GM12878 (cell line): ENCODE data around the gene MALRD1. TPM values are rescaled to one million over a fixed set of nuclear protein-coding genes. Genes with fewer than 3 reads are reported as not detected.

Experiments used
- ATAC-seq: fragments of 200-7000 bp; cut with Tn5 transposase; 3 replicates; pipeline ENCODE4 v1.9.1; 2020; ENCODE audit warnings: mild to moderate bottlenecking, moderate library complexity
- BruUV-seq: library from RNA; stranded (reverse); fragments of 400-500 nt; replicated peaks from 2 replicates; lab custom pipeline; 2021; lab: Mats Ljungman, UMichigan
- CTCF ChIA-PET: fragments of 300-600 bp; sonication (Branson Sonifier 250); formaldehyde crosslinking; extraction: SDS; loops from one replicate; lab custom pipeline; 2021; ENCODE audit warnings: inconsistent platforms; lab: Yijun Ruan, JAX
- POLR2A ChIA-PET: fragments of 350-600 bp; formaldehyde crosslinking; extraction: SDS; loops from one replicate; lab custom pipeline; 2021; ENCODE audit warnings: inconsistent platforms; lab: Charles Lee
- RAD21 ChIA-PET: fragments of 300-600 bp; sonication (Branson Sonifier 250); formaldehyde crosslinking; loops from one replicate; lab custom pipeline; 2023; ENCODE audit warnings: antibody characterized with exemption; ENCODE audit not compliant: unreplicated experiment; lab: Charles Lee
- SMC1A ChIA-PET: fragments of 300-600 bp; sonication (Branson Sonifier 250); formaldehyde crosslinking; loops from one replicate; lab custom pipeline; 2023; ENCODE audit not compliant: unreplicated experiment, uncharacterized antibody; lab: Charles Lee
- DNase-seq: peaks from one replicate; pipeline ENCODE4 v3.0.0-alpha.2; 2011; ENCODE audit warnings: low read depth, low spot score
- FAIRE-seq: peaks from 3 replicates; lab custom pipeline; 2011; peaks lifted over from hg19 to GRCh38; lab: Jason Lieb, UNC
- H2AFZ ChIP-seq: 2 replicates; pipeline ENCODE4 v1.6.0; 2011; ENCODE audit warnings: low read depth, low read length, control low read depth; ENCODE audit not compliant: control insufficient read depth
- H3K27ac ChIP-seq: 2 replicates; pipeline ENCODE4 v1.5.1; 2011; ENCODE audit warnings: control low read depth; ENCODE audit not compliant: control insufficient read depth, insufficient read depth
- H3K27me3 ChIP-seq, 2 experiments: replicated peaks in 1 of 2; 2 replicates each; pipeline versions ENCODE4 v1.6.0 to v1.6.1; 2011; ENCODE audit warnings: low read length in 1 of 2; ENCODE audit not compliant: control insufficient read depth in 2 of 2, insufficient read depth in 2 of 2
- H3K36me3 ChIP-seq, 2 experiments: 2 replicates each; pipeline ENCODE4 v1.5.1; 2011; ENCODE audit warnings: low read length in 1 of 2; ENCODE audit not compliant: control insufficient read depth in 2 of 2, insufficient read depth in 2 of 2
- H3K4me1 ChIP-seq: 2 replicates; pipeline ENCODE4 v1.6.1; 2011; ENCODE audit warnings: mild to moderate bottlenecking, low read length, moderate library complexity, mixed read lengths; ENCODE audit not compliant: control insufficient read depth, insufficient read depth
- H3K4me2 ChIP-seq: 2 replicates; pipeline ENCODE4 v1.6.0; 2011; ENCODE audit warnings: control low read depth; ENCODE audit not compliant: control insufficient read depth, insufficient read depth
- H3K4me3 ChIP-seq: fragments of 200-600 bp; sonication (generic); 2 replicates; pipeline ENCODE4 v1.5.1; 2016
- H3K79me2 ChIP-seq: 2 replicates; pipeline ENCODE4 v1.6.0; 2011; ENCODE audit warnings: low read length; ENCODE audit not compliant: control insufficient read depth, insufficient read depth
- H3K9ac ChIP-seq: 2 replicates; pipeline ENCODE4 v1.8.0; 2011; ENCODE audit warnings: low read length, control low read depth, mixed read lengths; ENCODE audit not compliant: control insufficient read depth, insufficient read depth
- H3K9me3 ChIP-seq: replicated peaks from 3 replicates; pipeline ENCODE4 v1.5.1; 2011; ENCODE audit warnings: mild to moderate bottlenecking, low read length; ENCODE audit not compliant: control insufficient read depth, insufficient read depth
- H4K20me1 ChIP-seq: 2 replicates; pipeline ENCODE4 v1.6.0; 2011; ENCODE audit not compliant: control insufficient read depth, insufficient read depth
- ESRRA ChIP-seq: IDR thresholded peaks from 2 replicates; pipeline ENCODE4 v1.6.1; 2012; ENCODE audit warnings: mild to moderate bottlenecking, low read length, improper control_type of control experiment
- HCFC1 ChIP-seq: fragments of 150-350 bp; IDR thresholded peaks from 2 replicates; pipeline ENCODE4 v1.6.1; 2014; ENCODE audit warnings: low read length
- HDAC6 ChIP-seq: fragments of 200-600 bp; sonication (generic); IDR thresholded peaks from one replicate; pipeline ENCODE4 v1.8.0; 2017; ENCODE audit warnings: antibody characterized with exemption; ENCODE audit not compliant: unreplicated experiment
- MTA2 ChIP-seq: fragments of 450-650 bp; IDR thresholded peaks from 2 replicates; pipeline ENCODE4 v1.6.1; 2016; ENCODE audit warnings: low read depth, mild to moderate bottlenecking, moderate library complexity
- PAX5 ChIP-seq: IDR thresholded peaks from 2 replicates; pipeline ENCODE4 v1.6.1; 2011; ENCODE audit warnings: low read depth, low read length, borderline replicate concordance
- POLR2A ChIP-seq: IDR thresholded peaks from 2 replicates; pipeline ENCODE4 v1.6.1; 2011; ENCODE audit warnings: low read depth, mild to moderate bottlenecking, low read length
- RFX5 ChIP-seq: IDR thresholded peaks from 2 replicates; pipeline ENCODE4 v1.6.1; 2011; ENCODE audit warnings: low read depth, low read length, improper control_type of control experiment
- SMAD5 ChIP-seq: IDR thresholded peaks from 2 replicates; pipeline ENCODE4 v1.6.1; 2016; ENCODE audit warnings: antibody characterized with exemption, low read depth
- SMARCA5 ChIP-seq: fragments of 450-650 bp; IDR thresholded peaks from 2 replicates; pipeline ENCODE4 v1.6.1; 2017; ENCODE audit warnings: mild to moderate bottlenecking
- ZNF274 ChIP-seq: IDR thresholded peaks from one replicate; pipeline ENCODE4 v1.8.0; 2011; ENCODE audit not compliant: insufficient read length, insufficient read depth
- ZNF622 ChIP-seq: fragments of 450-650 bp; IDR thresholded peaks from 2 replicates; pipeline ENCODE4 v1.6.1; 2017; ENCODE audit warnings: mild to moderate bottlenecking, inconsistent platforms
- WGBS: methylation state at CpG from one replicate; pipeline ENCODE4 v1.1.6; 2016; ENCODE audit warnings: low lambda C conversion rate; ENCODE audit not compliant: insufficient replicate concordance, insufficient coverage; ENCODE audit errors: missing lambda C conversion rate; 5-methylcytosine and 5-hydroxymethylcytosine counted together
- in situ Hi-C: fragments of 300-500 bp; cut with MboI; formaldehyde crosslinking; loops from 9 replicates; pipeline ENCODE4 v1.14.3; 2018; ENCODE audit warnings: mixed read lengths
- intact Hi-C: fragments of 100-400 bp; cut with micrococcal nuclease; formaldehyde crosslinking; loops from one replicate; pipeline ENCODE4 v1.14.2; 2022; ENCODE audit not compliant: unreplicated experiment
- polyA plus RNA-seq, 11 experiments: library from polyadenylated mRNA; depleted of rRNA in 4 of 11; unstranded in 6 of 11; stranded (reverse) in 5 of 11; fragments of >200 nt; fragmentation: Nextera tagmentation in 4 of 11; fragmentation: Illumina TruSeq in 1 of 11; extraction: Ambion mirVana in 4 of 11; extraction: Trizol in 1 of 11; gene quantifications; 1 replicate in 1 of 11; 2 replicates in 10 of 11; pipeline versions ENCODE4 v1.2.1 to v1.2.3, GENCODE V29; 2011 to 2016; ENCODE audit warnings: inconsistent platforms in 2 of 11, missing spikeins in 2 of 11, low read depth in 1 of 11
- total RNA-seq, 4 experiments: library from RNA; depleted of rRNA in 3 of 4; stranded (reverse); fragments of >200 nt in 3 of 4; fragmentation: Illumina TruSeq in 1 of 4; extraction: Trizol in 1 of 4; gene quantifications; 2 replicates each; pipeline versions ENCODE4 v1.2.1 to v1.2.3, GENCODE V29; 2013 to 2021
- TF ChIP-seq, protein P1 (sequence below): IDR thresholded peaks from 2 replicates; pipeline ENCODE4 v1.6.1; 2011; ENCODE audit warnings: borderline replicate concordance, low read depth, mild to moderate bottlenecking, moderate library complexity, low read length; ENCODE audit not compliant: insufficient read depth, poor library complexity, severe bottlenecking
- TF ChIP-seq, protein P2 (sequence below): fragments of 450-650 bp; formaldehyde crosslinking; IDR thresholded peaks from 2 replicates; pipeline ENCODE4 v1.4.0; 2020; ENCODE audit warnings: mild to moderate bottlenecking, moderate library complexity
- TF ChIP-seq, protein P3 (sequence below): fragments of 450-650 bp; IDR thresholded peaks from 2 replicates; pipeline ENCODE4 v1.6.1; 2017; ENCODE audit warnings: mild to moderate bottlenecking, moderate library complexity

Gene MALRD1
- total and polyA plus RNA-seq, 10 of the 15 experiments (the other 5 are each of a cell fraction or from before 2014, with no cell fraction given), result 0.12 to 6.6 (median 0.26) TPM; not detected in 2

DNA sequence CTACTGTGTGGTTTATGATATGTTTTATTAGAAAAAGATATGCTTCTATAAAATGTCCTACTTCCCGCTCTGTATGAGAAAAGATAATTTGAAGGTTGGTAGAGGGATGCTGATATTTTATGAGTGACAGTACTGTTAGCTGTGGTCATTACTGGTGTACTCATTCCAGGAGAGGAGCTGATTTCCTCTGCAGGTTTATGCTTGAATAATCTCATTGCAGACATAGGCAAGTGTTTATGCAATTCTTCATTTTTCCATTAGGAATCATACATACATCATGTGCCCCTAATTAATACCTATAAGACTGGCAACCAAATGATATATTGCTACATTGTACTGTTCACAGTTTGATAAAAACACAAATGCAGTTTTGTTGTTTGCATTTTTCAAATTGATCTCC is 269.4 kb downstream of the MALRD1 start (continued):
- TF ChIP-seq, protein P1, sequence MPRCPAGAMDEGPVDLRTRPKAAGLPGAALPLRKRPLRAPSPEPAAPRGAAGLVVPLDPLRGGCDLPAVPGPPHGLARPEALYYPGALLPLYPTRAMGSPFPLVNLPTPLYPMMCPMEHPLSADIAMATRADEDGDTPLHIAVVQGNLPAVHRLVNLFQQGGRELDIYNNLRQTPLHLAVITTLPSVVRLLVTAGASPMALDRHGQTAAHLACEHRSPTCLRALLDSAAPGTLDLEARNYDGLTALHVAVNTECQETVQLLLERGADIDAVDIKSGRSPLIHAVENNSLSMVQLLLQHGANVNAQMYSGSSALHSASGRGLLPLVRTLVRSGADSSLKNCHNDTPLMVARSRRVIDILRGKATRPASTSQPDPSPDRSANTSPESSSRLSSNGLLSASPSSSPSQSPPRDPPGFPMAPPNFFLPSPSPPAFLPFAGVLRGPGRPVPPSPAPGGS, result no peak
- no peak for TF ChIP-seq POLR2A
- TF ChIP-seq SMARCA5, result no peak
- TF ChIP-seq SMAD5, result no peak
- TF ChIP-seq, protein P2, sequence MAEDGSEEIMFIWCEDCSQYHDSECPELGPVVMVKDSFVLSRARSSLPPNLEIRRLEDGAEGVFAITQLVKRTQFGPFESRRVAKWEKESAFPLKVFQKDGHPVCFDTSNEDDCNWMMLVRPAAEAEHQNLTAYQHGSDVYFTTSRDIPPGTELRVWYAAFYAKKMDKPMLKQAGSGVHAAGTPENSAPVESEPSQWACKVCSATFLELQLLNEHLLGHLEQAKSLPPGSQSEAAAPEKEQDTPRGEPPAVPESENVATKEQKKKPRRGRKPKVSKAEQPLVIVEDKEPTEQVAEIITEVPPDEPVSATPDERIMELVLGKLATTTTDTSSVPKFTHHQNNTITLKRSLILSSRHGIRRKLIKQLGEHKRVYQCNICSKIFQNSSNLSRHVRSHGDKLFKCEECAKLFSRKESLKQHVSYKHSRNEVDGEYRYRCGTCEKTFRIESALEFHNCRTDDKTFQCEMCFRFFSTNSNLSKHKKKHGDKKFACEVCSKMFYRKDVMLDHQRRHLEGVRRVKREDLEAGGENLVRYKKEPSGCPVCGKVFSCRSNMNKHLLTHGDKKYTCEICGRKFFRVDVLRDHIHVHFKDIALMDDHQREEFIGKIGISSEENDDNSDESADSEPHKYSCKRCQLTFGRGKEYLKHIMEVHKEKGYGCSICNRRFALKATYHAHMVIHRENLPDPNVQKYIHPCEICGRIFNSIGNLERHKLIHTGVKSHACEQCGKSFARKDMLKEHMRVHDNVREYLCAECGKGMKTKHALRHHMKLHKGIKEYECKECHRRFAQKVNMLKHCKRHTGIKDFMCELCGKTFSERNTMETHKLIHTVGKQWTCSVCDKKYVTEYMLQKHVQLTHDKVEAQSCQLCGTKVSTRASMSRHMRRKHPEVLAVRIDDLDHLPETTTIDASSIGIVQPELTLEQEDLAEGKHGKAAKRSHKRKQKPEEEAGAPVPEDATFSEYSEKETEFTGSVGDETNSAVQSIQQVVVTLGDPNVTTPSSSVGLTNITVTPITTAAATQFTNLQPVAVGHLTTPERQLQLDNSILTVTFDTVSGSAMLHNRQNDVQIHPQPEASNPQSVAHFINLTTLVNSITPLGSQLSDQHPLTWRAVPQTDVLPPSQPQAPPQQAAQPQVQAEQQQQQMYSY (CRISPR knock-in tag), result no peak
- no peak for TF ChIP-seq ESRRA

DNA sequence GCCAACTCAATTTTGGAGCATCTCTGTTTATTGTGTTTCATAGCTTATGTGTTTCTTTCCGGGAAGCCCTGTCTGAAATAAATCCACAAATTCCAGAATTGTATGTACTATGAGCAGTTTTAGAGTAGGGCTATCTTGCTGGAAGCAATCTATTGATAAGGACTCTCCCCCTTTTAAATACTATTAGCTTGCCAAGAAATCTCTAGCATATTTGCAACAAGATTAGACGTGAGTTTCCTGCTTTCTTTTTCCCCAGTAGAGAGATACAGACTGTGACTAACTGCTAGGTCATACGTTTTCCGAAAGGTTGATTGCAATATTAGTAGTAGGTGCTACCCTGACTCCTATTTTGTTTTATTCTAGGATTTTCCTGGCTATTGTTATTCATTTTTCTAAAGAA is 277.0 kb downstream of the MALRD1 start:
- Histone ChIP-seq H3K9me3 (no peaks in the 10 kb centered on the region), H3K36me3 (no peaks in the 10 kb centered on the region), H4K20me1 (no peaks in the 10 kb centered on the region), H3K4me1 (no peaks in the 10 kb centered on the region), H3K4me3 (no peak overlapping the region), H3K27ac (no peak overlapping the region), H3K79me2 (no peaks in the 10 kb centered on the region), H3K4me2 (no peak overlapping the region), H3K27me3 (no peaks in the 10 kb centered on the region), H2AFZ (no peak overlapping the region), H3K9ac (no peak overlapping the region)
- WGBS, result 5% methylated on average over 4 of the region's 4 CpGs
- no peak for DNase-seq
- BruUV-seq, result no TSS peak
- in situ Hi-C loops (no loop called here), intact Hi-C loops (no loop called here)
- no peak for ATAC-seq
- ChIA-PET CTCF (no interaction called here), SMC1A (no interaction called here), POLR2A (no interaction called here), RAD21 (no interaction called here)
- no peak for FAIRE-seq
- no peak for TF ChIP-seq RFX5
- TF ChIP-seq, protein P3, sequence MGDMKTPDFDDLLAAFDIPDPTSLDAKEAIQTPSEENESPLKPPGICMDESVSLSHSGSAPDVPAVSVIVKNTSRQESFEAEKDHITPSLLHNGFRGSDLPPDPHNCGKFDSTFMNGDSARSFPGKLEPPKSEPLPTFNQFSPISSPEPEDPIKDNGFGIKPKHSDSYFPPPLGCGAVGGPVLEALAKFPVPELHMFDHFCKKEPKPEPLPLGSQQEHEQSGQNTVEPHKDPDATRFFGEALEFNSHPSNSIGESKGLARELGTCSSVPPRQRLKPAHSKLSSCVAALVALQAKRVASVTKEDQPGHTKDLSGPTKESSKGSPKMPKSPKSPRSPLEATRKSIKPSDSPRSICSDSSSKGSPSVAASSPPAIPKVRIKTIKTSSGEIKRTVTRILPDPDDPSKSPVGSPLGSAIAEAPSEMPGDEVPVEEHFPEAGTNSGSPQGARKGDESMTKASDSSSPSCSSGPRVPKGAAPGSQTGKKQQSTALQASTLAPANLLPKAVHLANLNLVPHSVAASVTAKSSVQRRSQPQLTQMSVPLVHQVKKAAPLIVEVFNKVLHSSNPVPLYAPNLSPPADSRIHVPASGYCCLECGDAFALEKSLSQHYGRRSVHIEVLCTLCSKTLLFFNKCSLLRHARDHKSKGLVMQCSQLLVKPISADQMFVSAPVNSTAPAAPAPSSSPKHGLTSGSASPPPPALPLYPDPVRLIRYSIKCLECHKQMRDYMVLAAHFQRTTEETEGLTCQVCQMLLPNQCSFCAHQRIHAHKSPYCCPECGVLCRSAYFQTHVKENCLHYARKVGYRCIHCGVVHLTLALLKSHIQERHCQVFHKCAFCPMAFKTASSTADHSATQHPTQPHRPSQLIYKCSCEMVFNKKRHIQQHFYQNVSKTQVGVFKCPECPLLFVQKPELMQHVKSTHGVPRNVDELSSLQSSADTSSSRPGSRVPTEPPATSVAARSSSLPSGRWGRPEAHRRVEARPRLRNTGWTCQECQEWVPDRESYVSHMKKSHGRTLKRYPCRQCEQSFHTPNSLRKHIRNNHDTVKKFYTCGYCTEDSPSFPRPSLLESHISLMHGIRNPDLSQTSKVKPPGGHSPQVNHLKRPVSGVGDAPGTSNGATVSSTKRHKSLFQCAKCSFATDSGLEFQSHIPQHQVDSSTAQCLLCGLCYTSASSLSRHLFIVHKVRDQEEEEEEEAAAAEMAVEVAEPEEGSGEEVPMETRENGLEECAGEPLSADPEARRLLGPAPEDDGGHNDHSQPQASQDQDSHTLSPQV, result no peak
- TF ChIP-seq PAX5, result no peak
- no peak for TF ChIP-seq HCFC1
- no peak for TF ChIP-seq MTA2
- no peak for TF ChIP-seq HDAC6
- TF ChIP-seq ZNF622, result no peak
- TF ChIP-seq ZNF274, result no peak
